Mammary epithelial cell (primary cell): Measurements from ENCODE around the gene DTNA.

Experiments
- EZH2 ChIP-seq: IDR thresholded peaks from 2 replicates; pipeline ENCODE4 v1.6.1; 2012; ENCODE audit warnings: low read length, inconsistent platforms, borderline replicate concordance
- TF ChIP-seq, protein P1 (sequence below), 2 donors: IDR thresholded peaks in 1 of 2; conservative IDR thresholded peaks in 1 of 2; 2 replicates each; pipeline ENCODE4 v1.5.1; 2011 to 2012; ENCODE audit warnings: inconsistent platforms in 2 of 2, low read length in 2 of 2, mild to moderate bottlenecking in 2 of 2, control low read depth in 1 of 2, low read depth in 1 of 2; ENCODE audit not compliant: insufficient read depth in 1 of 2; ENCODE audit errors: extremely low read depth in 1 of 2

- TF ChIP-seq, protein P1, sequence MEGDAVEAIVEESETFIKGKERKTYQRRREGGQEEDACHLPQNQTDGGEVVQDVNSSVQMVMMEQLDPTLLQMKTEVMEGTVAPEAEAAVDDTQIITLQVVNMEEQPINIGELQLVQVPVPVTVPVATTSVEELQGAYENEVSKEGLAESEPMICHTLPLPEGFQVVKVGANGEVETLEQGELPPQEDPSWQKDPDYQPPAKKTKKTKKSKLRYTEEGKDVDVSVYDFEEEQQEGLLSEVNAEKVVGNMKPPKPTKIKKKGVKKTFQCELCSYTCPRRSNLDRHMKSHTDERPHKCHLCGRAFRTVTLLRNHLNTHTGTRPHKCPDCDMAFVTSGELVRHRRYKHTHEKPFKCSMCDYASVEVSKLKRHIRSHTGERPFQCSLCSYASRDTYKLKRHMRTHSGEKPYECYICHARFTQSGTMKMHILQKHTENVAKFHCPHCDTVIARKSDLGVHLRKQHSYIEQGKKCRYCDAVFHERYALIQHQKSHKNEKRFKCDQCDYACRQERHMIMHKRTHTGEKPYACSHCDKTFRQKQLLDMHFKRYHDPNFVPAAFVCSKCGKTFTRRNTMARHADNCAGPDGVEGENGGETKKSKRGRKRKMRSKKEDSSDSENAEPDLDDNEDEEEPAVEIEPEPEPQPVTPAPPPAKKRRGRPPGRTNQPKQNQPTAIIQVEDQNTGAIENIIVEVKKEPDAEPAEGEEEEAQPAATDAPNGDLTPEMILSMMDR (conservative IDR thresholded peaks at IDR 0.05 in 1 of 2, IDR thresholded peaks at IDR 0.05 in 1 of 2; ENCODE audit: extremely low read depth in 1 of 2, insufficient read depth in 1 of 2, low read depth in 1 of 2, low read length in 2 of 2): no peak
- no peak for TF ChIP-seq EZH2
Observed at GRCh38 chr18:34873986-34874580, 164.0 kb downstream of the DTNA start.
